ENCODE results near the gene RACK1. TPM values are rescaled to one million over a fixed set of nuclear protein-coding genes. Genes with fewer than 3 reads are reported as not detected.

The RACK1 gene
- total and polyA plus RNA-seq, 2 of the 13 experiments (the other 11 are each of a cell fraction or from before 2014, with no cell fraction given): 2,514 to 6,141 TPM

- no peak for TF ChIP-seq ZBTB33 (CRISPR knock-in tag; IDR thresholded peaks at IDR 0.05)
- TF ChIP-seq UBTF (CRISPR knock-in tag; IDR thresholded peaks at IDR 0.05): peak; percentile 45; the same call in 1 of the 2 replicates
- no peak for TF ChIP-seq ZFP37 (CRISPR knock-in tag; IDR thresholded peaks at IDR 0.05; ENCODE audit: borderline replicate concordance)
- TF ChIP-seq, protein P1, sequence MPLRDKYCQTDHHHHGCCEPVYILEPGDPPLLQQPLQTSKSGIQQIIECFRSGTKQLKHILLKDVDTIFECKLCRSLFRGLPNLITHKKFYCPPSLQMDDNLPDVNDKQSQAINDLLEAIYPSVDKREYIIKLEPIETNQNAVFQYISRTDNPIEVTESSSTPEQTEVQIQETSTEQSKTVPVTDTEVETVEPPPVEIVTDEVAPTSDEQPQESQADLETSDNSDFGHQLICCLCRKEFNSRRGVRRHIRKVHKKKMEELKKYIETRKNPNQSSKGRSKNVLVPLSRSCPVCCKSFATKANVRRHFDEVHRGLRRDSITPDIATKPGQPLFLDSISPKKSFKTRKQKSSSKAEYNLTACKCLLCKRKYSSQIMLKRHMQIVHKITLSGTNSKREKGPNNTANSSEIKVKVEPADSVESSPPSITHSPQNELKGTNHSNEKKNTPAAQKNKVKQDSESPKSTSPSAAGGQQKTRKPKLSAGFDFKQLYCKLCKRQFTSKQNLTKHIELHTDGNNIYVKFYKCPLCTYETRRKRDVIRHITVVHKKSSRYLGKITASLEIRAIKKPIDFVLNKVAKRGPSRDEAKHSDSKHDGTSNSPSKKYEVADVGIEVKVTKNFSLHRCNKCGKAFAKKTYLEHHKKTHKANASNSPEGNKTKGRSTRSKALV (CRISPR knock-in tag; IDR thresholded peaks at IDR 0.05): peak; percentile 98
- no peak for TF ChIP-seq SKIL (CRISPR knock-in tag; IDR thresholded peaks at IDR 0.05; ENCODE audit: borderline replicate concordance)
- TF ChIP-seq PHF5A (CRISPR knock-in tag; IDR thresholded peaks at IDR 0.05; ENCODE audit: low read depth, unreplicated experiment): no peak
- TF ChIP-seq ZNF329 (CRISPR knock-in tag; IDR thresholded peaks at IDR 0.05; ENCODE audit: low read depth): no peak
- TF ChIP-seq TBX2 (CRISPR knock-in tag; IDR thresholded peaks at IDR 0.05; ENCODE audit: borderline replicate concordance): peak; percentile 23; the same call in 1 of the 2 replicates
- TF ChIP-seq KAT7 (CRISPR knock-in tag; IDR thresholded peaks at IDR 0.05; ENCODE audit: borderline replicate concordance): no peak
- TF ChIP-seq RNF2 (conservative IDR thresholded peaks at IDR 0.05; ENCODE audit: low read depth): 0 out of 2 replicates have a peak, but pooled peaks have one; percentile 49
- peak; percentile 93 for TF ChIP-seq ZNF777 (CRISPR knock-in tag; IDR thresholded peaks at IDR 0.05)
- TF ChIP-seq SMC3 (IDR thresholded peaks at IDR 0.05; ENCODE audit: low read length): no peak
- TF ChIP-seq MXD4 (CRISPR knock-in tag; IDR thresholded peaks at IDR 0.05): no peak
- 0 out of 2 replicates have a peak, but pooled peaks have one; percentile 49 for TF ChIP-seq CSRNP1 (CRISPR knock-in tag; IDR thresholded peaks at IDR 0.05)
- TF ChIP-seq KMT2A (CRISPR knock-in tag; IDR thresholded peaks at IDR 0.05): no peak
- peak; percentile 5; the same call in 1 of the 2 replicates for TF ChIP-seq KDM2A (CRISPR knock-in tag; IDR thresholded peaks at IDR 0.05; ENCODE audit: borderline replicate concordance, low read depth)
- no peak for TF ChIP-seq ZNF788 (CRISPR knock-in tag; IDR thresholded peaks at IDR 0.05; ENCODE audit: borderline replicate concordance)
- no peak for TF ChIP-seq CBX1 (IDR thresholded peaks at IDR 0.05; ENCODE audit: low read depth)
These were observed 38.6 kb downstream of the RACK1 start, which contains the start of gene TRIM7 (continued) for GRCh38 chr5:181204826-181205760.

All from HepG2 (cell line).